ENCODE results near the gene RNF38.

Gene RNF38

GRCh38 chr9:36293171-36293570 lies 106.9 kb downstream of the RNF38 start:
- TF ChIP-seq RAD21 (IDR thresholded peaks at IDR 0.05; ENCODE audit: low read depth) (no peak), USF1 (IDR thresholded peaks at IDR 0.05) (no peak), FOXM1 (IDR thresholded peaks at IDR 0.05; ENCODE audit: borderline replicate concordance, low read depth) (no peak), CREB1 (IDR thresholded peaks at IDR 0.05; ENCODE audit: low read depth) (no peak)

- no peak for TF ChIP-seq ZBTB7A (IDR thresholded peaks at IDR 0.05; ENCODE audit: low read depth)
Measured at GRCh38 chr9:36292641-36293040, 107.4 kb downstream of the RNF38 start.

GRCh38 chr9:36290996-36291395 lies 109.1 kb downstream of the RNF38 start:
- TF ChIP-seq MAX (IDR thresholded peaks at IDR 0.05) (no peak), USF1 (IDR thresholded peaks at IDR 0.05) (no peak), FOXM1 (IDR thresholded peaks at IDR 0.05; ENCODE audit: borderline replicate concordance, low read depth) (no peak), NFIC (IDR thresholded peaks at IDR 0.05) (no peak), TCF12 (IDR thresholded peaks at IDR 0.05; ENCODE audit: low read depth) (no peak), TEAD4 (IDR thresholded peaks at IDR 0.05) (no peak)

- TF ChIP-seq TEAD4 (IDR thresholded peaks at IDR 0.05) (no peak), MAX (IDR thresholded peaks at IDR 0.05) (no peak), EGR1 (IDR thresholded peaks at IDR 0.05) (no peak), REST (IDR thresholded peaks at IDR 0.05; ENCODE audit: low read depth) (no peak), EP300 (IDR thresholded peaks at IDR 0.05; ENCODE audit: borderline replicate concordance) (no peak), USF1 (IDR thresholded peaks at IDR 0.05) (no peak), TAF1 (IDR thresholded peaks at IDR 0.05; ENCODE audit: low read depth) (no peak), CREB1 (IDR thresholded peaks at IDR 0.05; ENCODE audit: low read depth) (no peak), NFIC (IDR thresholded peaks at IDR 0.05) (no peak), ZBTB7A (IDR thresholded peaks at IDR 0.05; ENCODE audit: low read depth) (no peak), RAD21 (IDR thresholded peaks at IDR 0.05; ENCODE audit: low read depth) (no peak), CEBPB (IDR thresholded peaks at IDR 0.05) (no peak), FOXM1 (IDR thresholded peaks at IDR 0.05; ENCODE audit: borderline replicate concordance, low read depth) (no peak)
Measured at GRCh38 chr9:36289836-36290435, 110.1 kb downstream of the RNF38 start.

GRCh38 chr9:36288070-36288469 lies 112.0 kb downstream of the RNF38 start:
- TF ChIP-seq TAF1 (IDR thresholded peaks at IDR 0.05; ENCODE audit: low read depth) (no peak), MAX (IDR thresholded peaks at IDR 0.05) (no peak), FOXM1 (IDR thresholded peaks at IDR 0.05; ENCODE audit: borderline replicate concordance, low read depth) (no peak), EGR1 (IDR thresholded peaks at IDR 0.05) (no peak), EP300 (IDR thresholded peaks at IDR 0.05; ENCODE audit: borderline replicate concordance) (no peak), RAD21 (IDR thresholded peaks at IDR 0.05; ENCODE audit: low read depth) (no peak), CREB1 (IDR thresholded peaks at IDR 0.05; ENCODE audit: low read depth) (no peak)
